HL-60 (cell line): ENCODE data around the gene KRT28.

Source experiments
- DNase-seq, 2 experiments: peaks; one replicate each; pipeline ENCODE4 v3.0.0-alpha.2; 2010 to 2020; ENCODE audit warnings: low read depth in 1 of 2, low spot score in 1 of 2
- H3K27ac ChIP-seq: fragments of 250-450 bp; sonication (Bioruptor Pico); replicated peaks from 2 replicates; pipeline ENCODE4 v1.5.1; 2020; ENCODE audit warnings: mild to moderate bottlenecking, moderate library complexity
- H3K27me3 ChIP-seq: fragments of 250-450 bp; sonication (Bioruptor Pico); 2 replicates; pipeline ENCODE4 v1.5.1; 2021; ENCODE audit warnings: mild to moderate bottlenecking, moderate library complexity; ENCODE audit not compliant: insufficient read depth, poor library complexity, severe bottlenecking
- H3K4me3 ChIP-seq: replicated peaks from 2 replicates; pipeline ENCODE4 v1.5.1; 2011; ENCODE audit warnings: mild to moderate bottlenecking, control low read depth, low read length; ENCODE audit not compliant: insufficient read depth
- GABPA ChIP-seq: IDR thresholded peaks from 2 replicates; pipeline ENCODE4 v1.6.1; 2012; ENCODE audit warnings: low read depth
- POLR2AphosphoS5 ChIP-seq: IDR thresholded peaks from 2 replicates; pipeline ENCODE4 v1.6.1; 2012; ENCODE audit warnings: low read depth
- SPI1 ChIP-seq: IDR thresholded peaks from 2 replicates; pipeline ENCODE4 v1.6.1; 2012; ENCODE audit warnings: low read depth, mild to moderate bottlenecking, borderline replicate concordance
- TF ChIP-seq, protein P1 (sequence below): IDR thresholded peaks from one replicate; pipeline ENCODE4 v1.5.1; 2011; ENCODE audit warnings: low read length, control low read depth, inconsistent platforms; ENCODE audit not compliant: insufficient read depth
- TF ChIP-seq, protein P2 (sequence below): IDR thresholded peaks from 2 replicates; pipeline ENCODE4 v1.6.1; 2012; ENCODE audit warnings: low read depth; ENCODE audit not compliant: insufficient replicate concordance

KRT28 gene

DNA sequence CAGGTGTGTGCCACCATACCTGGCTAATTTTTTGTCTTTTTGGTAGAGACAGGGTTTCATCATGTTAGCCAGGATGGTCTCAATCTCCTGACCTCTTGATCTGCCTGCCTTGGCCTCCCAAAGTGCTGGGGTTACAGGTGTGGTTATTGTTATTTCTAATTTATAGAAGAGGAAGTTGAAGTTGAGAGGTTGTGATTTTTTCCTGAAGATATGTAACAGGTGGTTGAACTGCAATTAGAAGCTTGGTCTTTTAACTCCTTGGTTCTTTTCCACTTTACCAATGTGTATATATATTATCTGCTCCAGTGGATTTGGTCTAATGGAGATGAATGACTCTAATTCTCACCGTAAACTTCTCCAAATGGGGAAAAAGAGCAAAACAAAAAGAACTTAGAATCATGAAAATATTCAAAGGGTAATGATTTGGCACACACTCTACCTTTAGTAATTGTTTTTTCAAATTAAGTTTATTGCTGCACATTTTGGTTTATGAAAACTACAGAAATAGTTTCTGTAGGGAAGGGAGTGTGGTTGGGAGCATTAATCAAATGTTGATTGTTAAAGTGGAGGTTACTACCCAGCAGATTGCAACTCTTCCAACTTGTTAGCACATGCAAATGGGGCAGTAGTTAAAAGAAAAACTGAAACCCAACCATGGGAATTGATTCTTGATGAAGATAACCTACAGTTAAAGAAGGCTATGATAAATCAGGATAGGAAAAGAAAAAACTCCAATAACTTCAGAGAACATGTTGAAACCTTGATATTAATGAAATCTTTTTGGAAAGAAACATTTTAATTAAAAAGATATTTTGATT, 24.5 kb upstream of the KRT28 start:
- TF ChIP-seq, protein P1, sequence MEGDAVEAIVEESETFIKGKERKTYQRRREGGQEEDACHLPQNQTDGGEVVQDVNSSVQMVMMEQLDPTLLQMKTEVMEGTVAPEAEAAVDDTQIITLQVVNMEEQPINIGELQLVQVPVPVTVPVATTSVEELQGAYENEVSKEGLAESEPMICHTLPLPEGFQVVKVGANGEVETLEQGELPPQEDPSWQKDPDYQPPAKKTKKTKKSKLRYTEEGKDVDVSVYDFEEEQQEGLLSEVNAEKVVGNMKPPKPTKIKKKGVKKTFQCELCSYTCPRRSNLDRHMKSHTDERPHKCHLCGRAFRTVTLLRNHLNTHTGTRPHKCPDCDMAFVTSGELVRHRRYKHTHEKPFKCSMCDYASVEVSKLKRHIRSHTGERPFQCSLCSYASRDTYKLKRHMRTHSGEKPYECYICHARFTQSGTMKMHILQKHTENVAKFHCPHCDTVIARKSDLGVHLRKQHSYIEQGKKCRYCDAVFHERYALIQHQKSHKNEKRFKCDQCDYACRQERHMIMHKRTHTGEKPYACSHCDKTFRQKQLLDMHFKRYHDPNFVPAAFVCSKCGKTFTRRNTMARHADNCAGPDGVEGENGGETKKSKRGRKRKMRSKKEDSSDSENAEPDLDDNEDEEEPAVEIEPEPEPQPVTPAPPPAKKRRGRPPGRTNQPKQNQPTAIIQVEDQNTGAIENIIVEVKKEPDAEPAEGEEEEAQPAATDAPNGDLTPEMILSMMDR, result no peak
- TF ChIP-seq GABPA (no peak), SPI1 (no peak), POLR2AphosphoS5 (no peak)
- TF ChIP-seq, protein P2, sequence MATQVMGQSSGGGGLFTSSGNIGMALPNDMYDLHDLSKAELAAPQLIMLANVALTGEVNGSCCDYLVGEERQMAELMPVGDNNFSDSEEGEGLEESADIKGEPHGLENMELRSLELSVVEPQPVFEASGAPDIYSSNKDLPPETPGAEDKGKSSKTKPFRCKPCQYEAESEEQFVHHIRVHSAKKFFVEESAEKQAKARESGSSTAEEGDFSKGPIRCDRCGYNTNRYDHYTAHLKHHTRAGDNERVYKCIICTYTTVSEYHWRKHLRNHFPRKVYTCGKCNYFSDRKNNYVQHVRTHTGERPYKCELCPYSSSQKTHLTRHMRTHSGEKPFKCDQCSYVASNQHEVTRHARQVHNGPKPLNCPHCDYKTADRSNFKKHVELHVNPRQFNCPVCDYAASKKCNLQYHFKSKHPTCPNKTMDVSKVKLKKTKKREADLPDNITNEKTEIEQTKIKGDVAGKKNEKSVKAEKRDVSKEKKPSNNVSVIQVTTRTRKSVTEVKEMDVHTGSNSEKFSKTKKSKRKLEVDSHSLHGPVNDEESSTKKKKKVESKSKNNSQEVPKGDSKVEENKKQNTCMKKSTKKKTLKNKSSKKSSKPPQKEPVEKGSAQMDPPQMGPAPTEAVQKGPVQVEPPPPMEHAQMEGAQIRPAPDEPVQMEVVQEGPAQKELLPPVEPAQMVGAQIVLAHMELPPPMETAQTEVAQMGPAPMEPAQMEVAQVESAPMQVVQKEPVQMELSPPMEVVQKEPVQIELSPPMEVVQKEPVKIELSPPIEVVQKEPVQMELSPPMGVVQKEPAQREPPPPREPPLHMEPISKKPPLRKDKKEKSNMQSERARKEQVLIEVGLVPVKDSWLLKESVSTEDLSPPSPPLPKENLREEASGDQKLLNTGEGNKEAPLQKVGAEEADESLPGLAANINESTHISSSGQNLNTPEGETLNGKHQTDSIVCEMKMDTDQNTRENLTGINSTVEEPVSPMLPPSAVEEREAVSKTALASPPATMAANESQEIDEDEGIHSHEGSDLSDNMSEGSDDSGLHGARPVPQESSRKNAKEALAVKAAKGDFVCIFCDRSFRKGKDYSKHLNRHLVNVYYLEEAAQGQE, result no peak
- Histone ChIP-seq H3K27ac (no peak overlapping the region), H3K4me3 (no peak overlapping the region), H3K27me3 (no peaks in the 10 kb centered on the region)
- no peak for DNase-seq

DNA sequence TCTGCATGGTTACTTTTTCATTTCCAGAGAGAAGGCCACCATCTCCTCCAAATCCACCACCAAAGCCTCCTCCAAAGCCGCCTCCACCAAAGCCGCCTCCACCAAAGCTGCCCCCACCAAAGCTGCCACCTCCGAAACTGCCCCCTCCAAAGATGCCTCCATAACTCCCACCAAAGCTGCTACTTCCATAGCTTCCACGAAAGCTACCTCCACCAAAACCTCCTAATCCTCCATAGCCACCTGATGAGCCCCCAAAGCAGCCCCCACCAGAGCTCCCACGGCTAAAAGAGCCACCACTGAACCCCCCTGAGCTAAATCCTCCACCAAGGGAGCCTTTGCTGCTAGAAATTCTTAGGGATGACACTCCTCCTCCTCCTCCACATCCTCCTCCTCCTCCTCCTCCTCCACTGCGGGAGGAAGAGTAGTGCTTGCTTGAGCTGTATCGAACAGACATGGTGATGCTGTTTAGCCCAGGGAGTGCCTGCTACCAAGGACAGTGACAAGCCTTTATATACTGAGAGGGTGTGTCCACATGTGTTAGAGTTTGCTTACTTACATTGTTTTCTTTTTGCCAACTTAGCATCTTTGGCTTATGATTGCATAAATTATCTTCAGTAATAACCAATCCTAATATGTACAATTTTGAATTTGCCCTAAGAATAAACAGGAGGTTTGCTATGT, 22.5 kb upstream of the KRT28 start, which contains the start of gene KRT10:
Gene KRT10 (minus strand): TSS at position 483 of the 681 bp plus-strand sequence. CDS start 29 bp downstream, at position 454.
- H3K27ac ChIP-seq, result no peak within 1 kb of the TSS
- DNase-seq, result no peak
- no peak within 1 kb of the TSS for H3K4me3 ChIP-seq
- H3K27me3 ChIP-seq, result no peaks in the 10 kb centered on the region
- TF ChIP-seq, protein P1, result no peak
- TF ChIP-seq, protein P2, result peak; percentile 75
- no peak for TF ChIP-seq SPI1

DNA sequence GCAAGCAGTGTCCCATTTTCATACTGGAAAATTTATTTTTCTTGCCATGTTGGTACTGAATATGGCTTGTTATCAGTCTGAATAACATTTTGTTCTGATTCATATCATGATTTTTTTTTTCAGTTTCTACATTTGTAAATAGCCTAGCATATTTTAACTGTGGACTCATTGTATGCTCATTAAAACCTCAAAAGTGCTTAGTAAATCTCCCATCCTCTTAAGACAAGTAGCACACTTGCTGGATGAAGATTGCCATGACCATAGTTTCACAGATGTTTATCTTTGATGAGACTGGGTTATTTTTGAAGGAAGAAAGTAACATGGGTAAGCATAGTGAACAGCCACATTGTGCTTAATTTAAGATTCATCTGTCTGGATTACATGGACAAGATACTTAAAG, 21.8 kb upstream of the KRT28 start:
- no peak for DNase-seq
- Histone ChIP-seq H3K4me3 (no peak overlapping the region), H3K27ac (no peak overlapping the region), H3K27me3 (no peaks in the 10 kb centered on the region)
- TF ChIP-seq POLR2AphosphoS5 (no peak), GABPA (no peak), SPI1 (no peak)
- TF ChIP-seq, protein P1, result no peak
- TF ChIP-seq, protein P2, result no peak
